ENCODE measurements around the gene NDUFA8.

NDUFA8 gene

GRCh38 chr9:122097679-122098315, 61.8 kb downstream of the NDUFA8 start:
- DNase-seq (ENCODE audit: low spot score): no peak

- DNase-seq (ENCODE audit: low spot score): no peak
These were observed 62.8 kb downstream of the NDUFA8 start for GRCh38 chr9:122096620-122097415.

- peak; percentile 47 for DNase-seq (ENCODE audit: low spot score)
These were observed 64.4 kb downstream of the NDUFA8 start for GRCh38 chr9:122095010-122095767.

Measured in COLO829 (cell line).